ENCODE data around the gene ZNF618.

DNA sequence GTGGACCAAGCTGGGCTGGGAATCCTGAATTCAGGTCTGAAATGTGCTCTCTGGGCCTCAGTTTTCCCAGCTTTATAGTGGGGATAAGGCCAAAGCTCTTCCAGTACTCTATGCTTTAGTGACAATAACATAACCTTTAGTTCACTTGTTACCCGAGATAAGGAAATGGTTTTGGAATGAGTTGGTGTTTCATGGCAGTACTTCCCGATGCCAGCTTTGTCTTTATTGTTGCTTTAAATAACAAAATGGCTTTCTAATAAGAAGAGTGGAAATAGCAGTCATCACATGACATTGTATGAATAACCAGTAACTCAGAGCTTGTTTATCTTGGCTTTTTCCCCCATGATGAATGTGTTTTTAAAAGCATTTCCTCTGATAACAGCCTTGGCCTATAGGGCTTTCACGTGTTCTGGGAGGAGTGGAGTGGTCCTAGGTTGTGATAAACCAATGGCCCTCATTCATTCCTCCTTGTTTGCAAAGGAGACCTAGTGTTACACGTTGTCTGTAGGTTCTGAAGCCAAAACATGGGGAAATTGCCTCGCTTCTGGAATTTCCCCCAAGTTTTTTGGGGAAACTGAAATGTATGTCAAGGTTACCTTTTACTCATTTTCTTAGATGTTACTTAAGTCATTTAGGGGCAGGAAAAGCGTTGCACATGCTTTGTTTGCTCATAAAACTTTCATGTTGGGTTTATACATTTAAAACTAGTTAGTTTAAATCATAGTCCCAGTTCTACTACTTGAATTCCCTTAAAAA is 53.7 kb downstream of the ZNF618 start:
- TF ChIP-seq POLR2A (IDR thresholded peaks at IDR 0.05) (no peak), EP300 (IDR thresholded peaks at IDR 0.05) (no peak)

All from stomach (tissue), 4 donors.